H1 (cell line): Measurements from ENCODE around the gene CYP2E1. TPM values are rescaled to one million over a fixed set of nuclear protein-coding genes. Genes with fewer than 3 reads are reported as not detected.

Experiments
- MAFK ChIP-seq: IDR thresholded peaks from 2 replicates; pipeline ENCODE4 v1.6.1; 2012; ENCODE audit warnings: low read depth, mild to moderate bottlenecking, improper control_type of control experiment, low read length
- RFX5 ChIP-seq: IDR thresholded peaks from 2 replicates; pipeline ENCODE4 v1.6.1; 2011; ENCODE audit warnings: low read depth, low read length, improper control_type of control experiment, borderline replicate concordance
- SRF ChIP-seq: IDR thresholded peaks from 2 replicates; pipeline ENCODE4 v1.6.1; 2011; ENCODE audit warnings: mild to moderate bottlenecking, low read depth, low read length, moderate library complexity
- polyA plus RNA-seq, 7 experiments: library from polyadenylated mRNA; depleted of rRNA in 3 of 7; stranded (reverse) in 5 of 7; unstranded in 2 of 7; fragments of >200 nt in 5 of 7; fragments of 200-250 nt in 2 of 7; gene quantifications; 1 replicate in 5 of 7; 2 replicates in 1 of 7; 4 replicates in 1 of 7; pipeline versions ENCODE4 v1.2.1 to v1.2.3, GENCODE V29; 2011 to 2013; ENCODE audit warnings: missing spikeins in 2 of 7, mixed read lengths in 2 of 7
- total RNA-seq: library from RNA; stranded (reverse); fragmentation: NEBNext Ultra II Directional; extraction: Animal tissue kit (Norgen Biotek cat#: 25700); gene quantifications from 2 replicates; pipeline ENCODE4 v1.2.1, GENCODE V29; 2021
- TF ChIP-seq, protein P1 (sequence below), 3 experiments: IDR thresholded peaks; 1 replicate in 2 of 3; 2 replicates in 1 of 3; pipeline versions ENCODE4 v1.5.1 to v1.6.1; 2011; ENCODE audit warnings: low read length in 3 of 3, mild to moderate bottlenecking in 3 of 3, inconsistent platforms in 2 of 3, low read depth in 1 of 3, moderate library complexity in 1 of 3; ENCODE audit not compliant: insufficient read depth in 1 of 3; ENCODE audit errors: control extremely low read depth in 1 of 3

CYP2E1 gene
- total and polyA plus RNA-seq, 2 of the 8 experiments (the other 6 are each of a cell fraction or from before 2014, with no cell fraction given): 0.11 TPM; not detected in 1

DNA sequence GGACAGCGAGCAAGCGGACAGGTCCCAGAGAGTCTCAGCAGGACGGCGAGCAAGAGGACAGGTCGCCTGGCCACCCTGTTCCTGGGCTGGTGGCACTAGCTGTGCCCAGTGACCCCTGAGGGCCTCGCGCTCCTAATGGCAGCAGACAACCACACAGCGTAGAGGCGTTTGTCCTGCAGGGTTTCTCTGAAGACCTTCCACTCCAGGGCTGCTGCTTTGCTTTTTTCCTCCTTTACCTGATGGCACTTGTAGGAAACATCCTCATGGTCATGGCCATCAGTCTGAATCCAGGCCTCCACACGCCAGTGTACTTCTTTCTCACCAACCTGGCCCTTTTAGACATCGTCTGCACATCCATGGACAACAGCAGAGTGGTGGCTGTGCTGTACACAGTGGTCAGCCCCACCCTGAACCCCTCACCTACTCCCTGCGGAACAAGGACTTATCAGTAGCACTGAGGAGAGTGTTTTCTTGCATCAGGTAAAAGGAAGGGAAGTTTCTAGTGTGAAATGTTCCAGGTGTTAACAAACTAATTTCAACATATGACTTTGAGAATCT lies 46.0 kb upstream of the CYP2E1 start (continued):
- no peak for TF ChIP-seq SRF
- no peak for TF ChIP-seq MAFK
- TF ChIP-seq RFX5: no peak
- TF ChIP-seq, protein P1, sequence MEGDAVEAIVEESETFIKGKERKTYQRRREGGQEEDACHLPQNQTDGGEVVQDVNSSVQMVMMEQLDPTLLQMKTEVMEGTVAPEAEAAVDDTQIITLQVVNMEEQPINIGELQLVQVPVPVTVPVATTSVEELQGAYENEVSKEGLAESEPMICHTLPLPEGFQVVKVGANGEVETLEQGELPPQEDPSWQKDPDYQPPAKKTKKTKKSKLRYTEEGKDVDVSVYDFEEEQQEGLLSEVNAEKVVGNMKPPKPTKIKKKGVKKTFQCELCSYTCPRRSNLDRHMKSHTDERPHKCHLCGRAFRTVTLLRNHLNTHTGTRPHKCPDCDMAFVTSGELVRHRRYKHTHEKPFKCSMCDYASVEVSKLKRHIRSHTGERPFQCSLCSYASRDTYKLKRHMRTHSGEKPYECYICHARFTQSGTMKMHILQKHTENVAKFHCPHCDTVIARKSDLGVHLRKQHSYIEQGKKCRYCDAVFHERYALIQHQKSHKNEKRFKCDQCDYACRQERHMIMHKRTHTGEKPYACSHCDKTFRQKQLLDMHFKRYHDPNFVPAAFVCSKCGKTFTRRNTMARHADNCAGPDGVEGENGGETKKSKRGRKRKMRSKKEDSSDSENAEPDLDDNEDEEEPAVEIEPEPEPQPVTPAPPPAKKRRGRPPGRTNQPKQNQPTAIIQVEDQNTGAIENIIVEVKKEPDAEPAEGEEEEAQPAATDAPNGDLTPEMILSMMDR (IDR thresholded peaks at IDR 0.05; ENCODE audit: control extremely low read depth in 1 of 3, insufficient read depth in 1 of 3, low read depth in 1 of 3, low read length in 3 of 3): no peak
- TF ChIP-seq, all 59 proteins: peak for 0
